Esophagus muscularis mucosa (tissue), 4 donors: Measurements from ENCODE around the gene OR5B12. TPM values are rescaled to one million over a fixed set of nuclear protein-coding genes. Genes with fewer than 3 reads are reported as not detected.

Source experiments
- DNase-seq: peaks from one replicate; pipeline ENCODE4 v3.0.0-alpha.2; 2017; ENCODE audit errors: extremely low spot score
- H3K27ac ChIP-seq, 4 donors: fragments of 200-600 bp; sonication (generic); replicated peaks in 1 of 4; 1 replicate in 3 of 4; 2 replicates in 1 of 4; pipeline ENCODE4 v1.5.1; 2016 to 2019; ENCODE audit warnings: mild to moderate bottlenecking in 1 of 4
- H3K27me3 ChIP-seq, 4 donors: fragments of 200-600 bp; sonication (generic); one replicate each; pipeline versions ENCODE4 v1.5.1 to v1.6.0; 2016 to 2019
- H3K36me3 ChIP-seq, 4 donors: fragments of 200-600 bp; sonication (generic); one replicate each; pipeline ENCODE4 v1.5.1; 2016 to 2019
- H3K4me1 ChIP-seq, 4 donors: fragments of 200-600 bp; sonication (generic); one replicate each; pipeline ENCODE4 v1.5.1; 2016 to 2019
- H3K4me3 ChIP-seq, 4 donors: fragments of 200-600 bp; sonication (generic); 1 replicate in 2 of 4; 2 replicates in 2 of 4; pipeline ENCODE4 v1.5.1; 2016 to 2019; ENCODE audit warnings: mild to moderate bottlenecking in 4 of 4, moderate library complexity in 1 of 4
- H3K9me3 ChIP-seq, 4 donors: fragments of 200-600 bp; sonication (generic); 1 replicate in 3 of 4; 2 replicates in 1 of 4; pipeline ENCODE4 v1.5.1; 2016 to 2019
- CTCF ChIP-seq, 3 experiments: fragments of 200-600 bp in 2 of 3; fragments of 450-650 bp in 1 of 3; sonication (generic) in 2 of 3; IDR thresholded peaks; one replicate each; pipeline ENCODE4 v1.5.1; 2017 to 2019; ENCODE audit warnings: antibody characterized with exemption in 3 of 3, mild to moderate bottlenecking in 2 of 3, moderate library complexity in 1 of 3
- EP300 ChIP-seq: sonication (generic); formaldehyde crosslinking; IDR thresholded peaks from one replicate; pipeline ENCODE4 v1.6.1; 2017; ENCODE audit warnings: antibody characterized with exemption
- POLR2A ChIP-seq: fragments of 450-650 bp; IDR thresholded peaks from one replicate; pipeline ENCODE4 v1.6.1; 2017; ENCODE audit warnings: antibody characterized with exemption, moderate library complexity, mild to moderate bottlenecking, low read depth
- POLR2AphosphoS5 ChIP-seq, 2 donors: sonication (generic); formaldehyde crosslinking; IDR thresholded peaks; one replicate each; pipeline ENCODE4 v1.6.1; 2017; ENCODE audit warnings: antibody characterized with exemption in 2 of 2
- WGBS: methylation state at CpG from one replicate; pipeline ENCODE4 v1.1.5; 2018; 5-methylcytosine and 5-hydroxymethylcytosine counted together
- intact Hi-C: fragments of 100-400 bp; cut with DNase I; formaldehyde crosslinking; loops from one replicate; pipeline ENCODE4 v1.15.1; 2023
- total RNA-seq, 4 donors: library from RNA; depleted of rRNA; stranded (reverse); fragments of >200 nt; gene quantifications; one replicate each; pipeline versions ENCODE4 v1.1.0 to v1.2.1, GENCODE V29; 2016

OR5B12 gene
- total RNA-seq, 4 donors from 2014 or later: not detected

- WGBS: 74% methylated on average over 1 of the region's 1 CpG
- TF ChIP-seq CTCF (IDR thresholded peaks at IDR 0.05) (no peak), POLR2A (no peak)
- intact Hi-C loops: no loop called here
Observed at GRCh38 chr11:58466293-58466692, 24.3 kb upstream of the OR5B12 start.

GRCh38 chr11:58465690-58466089 is 23.7 kb upstream of the OR5B12 start:
- WGBS: 56% methylated on average over 3 of the region's 3 CpGs
- Histone ChIP-seq H3K36me3 (no peaks in the 10 kb centered on the region), H3K27ac (no peak overlapping the region), H3K9me3 (peaks cover 0 to 11% (median 4%) of the 10 kb centered on the region in 4 donors), H3K4me3 (no peak overlapping the region), H3K27me3 (no peaks in the 10 kb centered on the region), H3K4me1 (no peaks in the 10 kb centered on the region)
- no peak for DNase-seq
- no peak for TF ChIP-seq POLR2AphosphoS5 (IDR thresholded peaks at IDR 0.05)
- TF ChIP-seq CTCF (IDR thresholded peaks at IDR 0.05): no peak
- TF ChIP-seq EP300: no peak
- no peak for TF ChIP-seq POLR2A
- intact Hi-C loops: no loop called here

More at GRCh38 chr11:58466293-58466692, 24.3 kb upstream of the OR5B12 start:
- Histone ChIP-seq H3K9me3 (peaks cover 0 to 14% (median 6%) of the 10 kb centered on the region in 4 donors), H3K27ac (no peak overlapping the region), H3K4me1 (no peaks in the 10 kb centered on the region), H3K27me3 (no peaks in the 10 kb centered on the region), H3K36me3 (no peaks in the 10 kb centered on the region), H3K4me3 (no peak overlapping the region)
- no peak for DNase-seq

- H3K4me1 ChIP-seq: no peaks in the 10 kb centered on the region
- no peak overlapping the region for H3K27ac ChIP-seq
- no peak overlapping the region for H3K4me3 ChIP-seq
- H3K36me3 ChIP-seq: no peaks in the 10 kb centered on the region
- no peaks in the 10 kb centered on the region for H3K27me3 ChIP-seq
- 41% methylated on average over 3 of the region's 3 CpGs for WGBS
- peaks cover 0 to 26% (median 4%) of the 10 kb centered on the region in 4 donors for H3K9me3 ChIP-seq
- TF ChIP-seq POLR2AphosphoS5 (IDR thresholded peaks at IDR 0.05) (no peak), CTCF (IDR thresholded peaks at IDR 0.05) (no peak), POLR2A (no peak), EP300 (no peak)
- DNase-seq: no peak
- intact Hi-C loops: no loop called here
Observed at GRCh38 chr11:58451585-58451984, 9.5 kb upstream of the OR5B12 start.

- Histone ChIP-seq H3K9me3 (peaks cover 0 to 50% (median 17%) of the 10 kb centered on the region in 4 donors), H3K4me1 (no peaks in the 10 kb centered on the region), H3K4me3 (no peak overlapping the region), H3K36me3 (no peaks in the 10 kb centered on the region), H3K27ac (no peak overlapping the region), H3K27me3 (no peaks in the 10 kb centered on the region)
- no peak for DNase-seq
- 72% methylated on average over 4 of the region's 6 CpGs for WGBS
- TF ChIP-seq EP300 (no peak), CTCF (IDR thresholded peaks at IDR 0.05) (no peak), POLR2A (no peak), POLR2AphosphoS5 (IDR thresholded peaks at IDR 0.05) (no peak)
- intact Hi-C loops: no loop called here
Observed at GRCh38 chr11:58446294-58446693, 4.3 kb upstream of the OR5B12 start.

GRCh38 chr11:58444300-58444699 is 2.3 kb upstream of the OR5B12 start:
- TF ChIP-seq EP300: no peak
- no peak for TF ChIP-seq CTCF (IDR thresholded peaks at IDR 0.05)
- TF ChIP-seq POLR2A: no peak
- no peak for TF ChIP-seq POLR2AphosphoS5 (IDR thresholded peaks at IDR 0.05)
- WGBS: 92% methylated on average over 2 of the region's 2 CpGs

More at GRCh38 chr11:58444300-58444699, 2.3 kb upstream of the OR5B12 start:
- no peak for DNase-seq
- intact Hi-C loops: no loop called here
- Histone ChIP-seq H3K27ac (no peak overlapping the region), H3K9me3 (peaks cover 0 to 49% (median 13%) of the 10 kb centered on the region in 4 donors), H3K27me3 (no peaks in the 10 kb centered on the region), H3K4me1 (no peaks in the 10 kb centered on the region), H3K36me3 (no peaks in the 10 kb centered on the region), H3K4me3 (no peak overlapping the region)
